ENCODE measurements around the gene OGFOD1.

GRCh38 chr16:56483394-56483793, 32.0 kb downstream of the OGFOD1 start:
- TF ChIP-seq HDGF (IDR thresholded peaks at IDR 0.05) (no peak), CTCF (IDR thresholded peaks at IDR 0.05 in 2 of 3, conservative IDR thresholded peaks at IDR 0.05 in 1 of 3; ENCODE audit: control insufficient read depth in 2 of 3, extremely low read depth in 1 of 3, insufficient read depth in 1 of 3, low read depth in 3 of 3, low read length in 3 of 3) (no peak), POLR2A (IDR thresholded peaks at IDR 0.05; ENCODE audit: low read depth, low read length) (no peak), YY1 (IDR thresholded peaks at IDR 0.05; ENCODE audit: low read depth, low read length) (no peak), MTA3 (IDR thresholded peaks at IDR 0.05; ENCODE audit: borderline replicate concordance, low read length) (no peak), IRF3 (IDR thresholded peaks at IDR 0.05) (no peak), SIN3A (IDR thresholded peaks at IDR 0.05; ENCODE audit: low read depth, low read length) (no peak), CEBPZ (IDR thresholded peaks at IDR 0.05; ENCODE audit: low read depth, low read length) (no peak), TAF1 (IDR thresholded peaks at IDR 0.05; ENCODE audit: borderline replicate concordance, low read depth, low read length) (no peak), USF2 (IDR thresholded peaks at IDR 0.05; ENCODE audit: borderline replicate concordance, low read depth, low read length) (no peak), POLR2AphosphoS5 (IDR thresholded peaks at IDR 0.05; ENCODE audit: low read length) (no peak), IRF5 (IDR thresholded peaks at IDR 0.05; ENCODE audit: borderline replicate concordance) (no peak), NR2F1 (conservative IDR thresholded peaks at IDR 0.05) (no peak), STAT1 (conservative IDR thresholded peaks at IDR 0.05) (no peak)

All from GM12878 (cell line).